ENCODE data around the gene NCKAP5. TPM values are rescaled to one million over a fixed set of nuclear protein-coding genes. Genes with fewer than 3 reads are reported as not detected.

The NCKAP5 gene
- total and polyA plus RNA-seq, 9 of the 15 experiments (the other 6 are each of a cell fraction or from before 2014, with no cell fraction given), result not detected

- Histone ChIP-seq H3K36me3 (ENCODE audit: control insufficient read depth, insufficient read depth, low read length) (no peaks in the 10 kb centered on the region), H3K4me3 (no peak overlapping the region), H3K9me1 (ENCODE audit: control insufficient read depth, insufficient read depth, low read length) (no peaks in the 10 kb centered on the region), H3K9ac (ENCODE audit: insufficient read depth in 1 of 2, low read depth in 2 of 2, low read length in 2 of 2) (no peak overlapping the region), H3K79me2 (ENCODE audit: control insufficient read depth, insufficient read depth, low read length) (no peaks in the 10 kb centered on the region), H3K4me2 (ENCODE audit: insufficient read depth, low read length) (no peak overlapping the region), H3K4me1 (replicated peaks in 1 of 2; ENCODE audit: control insufficient read depth in 2 of 2, insufficient read depth in 2 of 2, low read length in 2 of 2) (no peaks in the 10 kb centered on the region), H4K20me1 (replicated peaks; ENCODE audit: control insufficient read depth, insufficient read depth, low read length) (no peaks in the 10 kb centered on the region), H3K9me3 (replicated peaks; ENCODE audit: control insufficient read depth, insufficient read depth, low read depth, low read length) (no peaks in the 10 kb centered on the region), H3K27ac (ENCODE audit: extremely low read depth, low read depth, low read length) (no peak overlapping the region), H2AFZ (ENCODE audit: low read depth, low read length) (no peak overlapping the region), H3K27me3 (ENCODE audit: control insufficient read depth in 2 of 2, insufficient read depth in 2 of 2, low read length in 2 of 2) (no peaks in the 10 kb centered on the region)
- in situ Hi-C loops (cut with MboI) (no loop called here), intact Hi-C loops (cut with micrococcal nuclease) (no loop called here)
- no peak for DNase-seq (ENCODE audit: extremely low read depth in 1 of 4, low spot score in 3 of 4)
- ATAC-seq, result no peak
- no peak for FAIRE-seq
- no peak for TF ChIP-seq ZNF224 (CRISPR knock-in tag; IDR thresholded peaks at IDR 0.05)
- TF ChIP-seq HIVEP1 (CRISPR knock-in tag; IDR thresholded peaks at IDR 0.05), result no peak
- TF ChIP-seq SIRT6 (IDR thresholded peaks at IDR 0.05; ENCODE audit: low read depth, low read length), result no peak
- TF ChIP-seq, protein P1, sequence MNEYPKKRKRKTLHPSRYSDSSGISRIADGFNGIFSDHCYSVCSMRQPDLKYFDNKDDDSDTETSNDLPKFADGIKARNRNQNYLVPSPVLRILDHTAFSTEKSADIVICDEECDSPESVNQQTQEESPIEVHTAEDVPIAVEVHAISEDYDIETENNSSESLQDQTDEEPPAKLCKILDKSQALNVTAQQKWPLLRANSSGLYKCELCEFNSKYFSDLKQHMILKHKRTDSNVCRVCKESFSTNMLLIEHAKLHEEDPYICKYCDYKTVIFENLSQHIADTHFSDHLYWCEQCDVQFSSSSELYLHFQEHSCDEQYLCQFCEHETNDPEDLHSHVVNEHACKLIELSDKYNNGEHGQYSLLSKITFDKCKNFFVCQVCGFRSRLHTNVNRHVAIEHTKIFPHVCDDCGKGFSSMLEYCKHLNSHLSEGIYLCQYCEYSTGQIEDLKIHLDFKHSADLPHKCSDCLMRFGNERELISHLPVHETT (CRISPR knock-in tag; conservative IDR thresholded peaks at IDR 0.05 in 1 of 2, IDR thresholded peaks at IDR 0.05 in 1 of 2), result no peak
- TF ChIP-seq TCFL5 (CRISPR knock-in tag; conservative IDR thresholded peaks at IDR 0.05), result no peak
- TF ChIP-seq, protein P2, sequence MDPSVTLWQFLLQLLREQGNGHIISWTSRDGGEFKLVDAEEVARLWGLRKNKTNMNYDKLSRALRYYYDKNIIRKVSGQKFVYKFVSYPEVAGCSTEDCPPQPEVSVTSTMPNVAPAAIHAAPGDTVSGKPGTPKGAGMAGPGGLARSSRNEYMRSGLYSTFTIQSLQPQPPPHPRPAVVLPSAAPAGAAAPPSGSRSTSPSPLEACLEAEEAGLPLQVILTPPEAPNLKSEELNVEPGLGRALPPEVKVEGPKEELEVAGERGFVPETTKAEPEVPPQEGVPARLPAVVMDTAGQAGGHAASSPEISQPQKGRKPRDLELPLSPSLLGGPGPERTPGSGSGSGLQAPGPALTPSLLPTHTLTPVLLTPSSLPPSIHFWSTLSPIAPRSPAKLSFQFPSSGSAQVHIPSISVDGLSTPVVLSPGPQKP (CRISPR knock-in tag; IDR thresholded peaks at IDR 0.05), result no peak
- no peak for TF ChIP-seq MEIS2 (IDR thresholded peaks at IDR 0.05; ENCODE audit: partially characterized antibody)
- no peak for TF ChIP-seq ZNF232 (CRISPR knock-in tag; IDR thresholded peaks at IDR 0.05)
- TF ChIP-seq GABPB2 (CRISPR knock-in tag; conservative IDR thresholded peaks at IDR 0.05), result no peak
- TF ChIP-seq C11orf30 (IDR thresholded peaks at IDR 0.05; ENCODE audit: low read depth), result no peak
- TF ChIP-seq MBD1 (CRISPR knock-in tag; IDR thresholded peaks at IDR 0.05), result no peak
- TF ChIP-seq HSF4 (CRISPR knock-in tag; IDR thresholded peaks at IDR 0.05; ENCODE audit: borderline replicate concordance), result no peak
- ChIA-PET CTCF (ENCODE audit: low intra/inter-chr PET ratio) (no interaction called here), POLR2A (no interaction called here)
- no TSS peak for BruUV-seq (replicated peaks)
- WGBS (ENCODE audit: insufficient coverage, low coverage, missing lambda C conversion rate), result 0% methylated on average over 2 of the region's 2 CpGs
Observed at GRCh38 chr2:133249362-133249761, 318.9 kb downstream of the NCKAP5 start.

Measured in K562 (cell line).